GM23248 (cell line): Measurements from ENCODE around the gene KIF17.

Source experiments
- EZH2 ChIP-seq: fragments of 200-600 bp; sonication (generic); IDR thresholded peaks from 2 replicates; pipeline ENCODE4 v1.6.1; 2018; ENCODE audit warnings: antibody characterized with exemption, mild to moderate bottlenecking; ENCODE audit not compliant: insufficient read depth, poor library complexity, severe bottlenecking
- EZH2phosphoT487 ChIP-seq: fragments of 200-600 bp; sonication (generic); IDR thresholded peaks from 2 replicates; pipeline ENCODE4 v1.6.1; 2018; ENCODE audit warnings: antibody characterized with exemption, moderate library complexity, mild to moderate bottlenecking, low read depth; ENCODE audit not compliant: insufficient read depth

GRCh38 chr1:20705203-20705755, 12.5 kb downstream of the KIF17 start:
- TF ChIP-seq EZH2 (no peak), EZH2phosphoT487 (no peak)
